Fibroblast of lung (primary cell): ENCODE results near the gene FNIP1.

ENCODE experiments used
- CTCF ChIP-seq, 2 donors: IDR thresholded peaks in 1 of 2; conservative IDR thresholded peaks in 1 of 2; 1 replicate in 1 of 2; 2 replicates in 1 of 2; pipeline ENCODE4 v1.5.1; 2011 to 2012; ENCODE audit warnings: low read length in 2 of 2, control low read depth in 1 of 2, inconsistent platforms in 1 of 2, low read depth in 1 of 2, mild to moderate bottlenecking in 1 of 2
- EZH2 ChIP-seq: IDR thresholded peaks from 2 replicates; pipeline ENCODE4 v1.5.1; 2012; ENCODE audit warnings: low read length, control low read depth, mild to moderate bottlenecking; ENCODE audit errors: missing control alignments

- TF ChIP-seq CTCF (conservative IDR thresholded peaks at IDR 0.05 in 1 of 2, IDR thresholded peaks at IDR 0.05 in 1 of 2; ENCODE audit: low read depth in 1 of 2, low read length in 2 of 2), result no peak
- TF ChIP-seq EZH2, result no peak
Measured at GRCh38 chr5:131796793-131797693, at the start of gene FNIP1.
